Transverse colon (tissue), 4 donors: Measurements from ENCODE around the gene GPS1.

Source experiments
- CTCF ChIP-seq, 5 experiments: fragments of 200-600 bp in 3 of 5; fragments of 450-650 bp in 2 of 5; sonication (generic) in 3 of 5; IDR thresholded peaks; 1 replicate in 2 of 5; 2 replicates in 3 of 5; pipeline ENCODE4 v1.5.1; 2016 to 2017; ENCODE audit warnings: antibody characterized with exemption in 5 of 5, inconsistent platforms in 3 of 5, mild to moderate bottlenecking in 2 of 5, moderate library complexity in 1 of 5
- EP300 ChIP-seq: sonication (generic); formaldehyde crosslinking; IDR thresholded peaks from one replicate; pipeline ENCODE4 v1.6.1; 2017; ENCODE audit warnings: antibody characterized with exemption, low read depth
- POLR2A ChIP-seq: fragments of 450-650 bp; IDR thresholded peaks from one replicate; pipeline ENCODE4 v1.6.1; 2016; ENCODE audit warnings: antibody characterized with exemption, mild to moderate bottlenecking, moderate library complexity
- POLR2AphosphoS5 ChIP-seq, 3 donors: sonication (generic); formaldehyde crosslinking; IDR thresholded peaks; one replicate each; pipeline ENCODE4 v1.6.1; 2016; ENCODE audit warnings: antibody characterized with exemption in 3 of 3

- TF ChIP-seq CTCF (IDR thresholded peaks at IDR 0.05), result no peak
- TF ChIP-seq POLR2A, result no peak
- TF ChIP-seq EP300, result no peak
- TF ChIP-seq POLR2AphosphoS5 (IDR thresholded peaks at IDR 0.05), result no peak
Measured at GRCh38 chr17:82047379-82047778, 4.3 kb upstream of the GPS1 start.
